Measurements from ENCODE around the gene OTOGL. TPM values are rescaled to one million over a fixed set of nuclear protein-coding genes. Genes with fewer than 3 reads are reported as not detected.
"Not testable (repeated sequence)": the region's sequence is repeated elsewhere in the genome, so short reads cannot be mapped to it uniquely, and the experiment has no call there.

Gene OTOGL
- total RNA-seq, 2 donors from 2014 or later = 0.59 to 0.74 TPM

GRCh38 chr12:80239867-80240266 lies 140.5 kb downstream of the OTOGL start:
- H3K4me3 ChIP-seq = no peak overlapping the region
- no peak for DNase-seq (ENCODE audit: low spot score)
- H3K4me1 ChIP-seq (replicated peaks) = no peaks in the 10 kb centered on the region
- TF ChIP-seq POLR2A (IDR thresholded peaks at IDR 0.05) (no peak), CTCF (IDR thresholded peaks at IDR 0.05) (no peak), POLR2AphosphoS5 (IDR thresholded peaks at IDR 0.05) (no peak)
- intact Hi-C loops (cut with DNase I) = no loop called here
- H3K36me3 ChIP-seq = no peaks in the 10 kb centered on the region
- no peaks in the 10 kb centered on the region for H3K9me3 ChIP-seq
- H3K27me3 ChIP-seq (replicated peaks; ENCODE audit: insufficient read depth) = no peaks in the 10 kb centered on the region
- no peak overlapping the region for H3K27ac ChIP-seq

DNA sequence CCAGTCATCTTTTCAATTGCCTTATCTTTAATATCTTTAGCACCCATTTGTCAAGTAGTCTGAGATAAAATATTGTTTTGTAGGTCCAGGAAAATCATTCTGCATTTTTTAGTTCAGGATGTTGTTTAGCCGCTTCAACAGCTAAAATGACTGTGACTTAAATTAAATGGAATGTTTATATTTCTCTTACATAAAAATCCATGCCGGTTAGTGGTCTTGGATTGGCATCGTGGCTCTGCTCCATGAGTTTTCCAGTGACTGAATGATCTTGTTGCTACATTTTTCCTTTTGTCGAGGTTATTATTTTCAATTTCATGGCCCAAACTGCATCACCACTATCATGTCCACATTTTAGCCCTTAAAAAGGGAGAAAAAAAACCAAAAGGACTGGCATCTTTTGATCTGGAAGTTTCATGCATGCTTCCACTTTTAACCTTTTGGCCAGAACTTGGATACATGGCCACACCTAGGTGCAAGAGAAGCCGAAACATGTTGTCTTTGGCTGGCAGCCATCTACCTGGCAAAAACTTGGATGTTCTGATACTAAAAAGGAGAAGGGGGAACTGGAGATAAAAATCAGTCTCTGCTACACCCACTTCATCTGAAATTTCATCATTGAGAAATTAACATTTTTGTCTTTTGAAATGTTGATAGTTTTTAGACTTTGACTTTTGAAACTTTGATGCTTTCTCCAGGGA lies 142.4 kb downstream of the OTOGL start:
- H3K4me1 ChIP-seq (replicated peaks) = no peaks in the 10 kb centered on the region
- H3K36me3 ChIP-seq = no peaks in the 10 kb centered on the region
- no peak for DNase-seq (ENCODE audit: low spot score)
- H3K4me3 ChIP-seq = no peak overlapping the region
- intact Hi-C loops (cut with DNase I) = no loop called here
- no peak overlapping the region for H3K27ac ChIP-seq
- TF ChIP-seq CTCF (IDR thresholded peaks at IDR 0.05) (no peak), POLR2A (IDR thresholded peaks at IDR 0.05) (no peak), POLR2AphosphoS5 (IDR thresholded peaks at IDR 0.05) (no peak)
- H3K27me3 ChIP-seq (replicated peaks; ENCODE audit: insufficient read depth) = no peaks in the 10 kb centered on the region
- WGBS = 39% methylated on average over 5 of the region's 5 CpGs
- no peaks in the 10 kb centered on the region for H3K9me3 ChIP-seq

DNA sequence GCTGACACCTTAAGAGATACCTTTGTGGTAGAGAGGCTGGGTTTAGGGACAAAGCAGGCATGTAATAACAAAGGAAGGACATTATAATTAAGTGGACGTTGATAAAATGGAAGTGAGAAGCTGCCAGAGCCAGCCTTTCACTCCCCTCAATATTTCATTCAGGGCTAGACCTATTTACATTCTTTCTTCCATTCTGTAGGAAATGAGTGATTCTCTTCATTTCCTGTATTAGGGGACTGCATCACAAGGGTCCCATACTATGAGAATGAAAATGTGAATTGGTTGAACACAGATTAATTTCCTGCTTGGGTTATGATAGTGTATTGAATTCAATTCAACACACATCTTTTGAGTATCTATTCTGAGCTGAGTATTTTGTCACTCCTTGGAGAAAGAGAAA lies 143.0 kb downstream of the OTOGL start:
- intact Hi-C loops (cut with DNase I) = no loop called here
- WGBS = 4% methylated on average over 1 of the region's 1 CpG
- H3K27ac ChIP-seq = no peak overlapping the region

DNA sequence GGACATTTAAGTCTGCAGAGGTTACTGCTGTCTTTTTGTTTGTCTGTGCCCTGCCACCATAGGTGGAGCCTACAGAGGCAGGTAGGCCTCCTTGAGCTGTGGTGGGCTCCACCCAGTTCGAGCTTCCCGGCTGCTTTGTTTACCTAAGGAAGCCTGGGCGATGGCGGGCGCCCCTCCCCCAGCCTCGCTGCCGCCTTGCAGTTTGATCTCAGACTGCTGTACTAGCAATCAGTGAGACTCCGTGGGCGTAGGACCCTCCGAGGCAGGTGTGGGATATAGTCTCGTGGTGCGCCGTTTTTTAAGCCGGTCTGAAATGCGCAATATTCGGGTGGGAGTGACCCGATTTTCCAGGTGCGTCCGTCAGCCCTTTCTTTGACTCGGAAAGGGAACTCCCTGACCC lies 150.2 kb downstream of the OTOGL start:
- H3K27ac ChIP-seq; intact Hi-C loops (cut with DNase I); H3K27me3 ChIP-seq (replicated peaks; ENCODE audit: insufficient read depth); H3K4me1 ChIP-seq (replicated peaks); H3K4me3 ChIP-seq; H3K9me3 ChIP-seq; DNase-seq (ENCODE audit: low spot score); H3K36me3 ChIP-seq: not testable (repeated sequence)
- WGBS = 71% methylated on average over 20 of the region's 20 CpGs

More for the DNA sequence above, 143.0 kb downstream of the OTOGL start:
- H3K9me3 ChIP-seq = no peaks in the 10 kb centered on the region
- no peaks in the 10 kb centered on the region for H3K36me3 ChIP-seq
- H3K4me1 ChIP-seq (replicated peaks) = no peaks in the 10 kb centered on the region
- DNase-seq (ENCODE audit: low spot score) = no peak
- TF ChIP-seq POLR2AphosphoS5 (IDR thresholded peaks at IDR 0.05) (no peak), POLR2A (IDR thresholded peaks at IDR 0.05) (no peak), CTCF (IDR thresholded peaks at IDR 0.05) (no peak)
- H3K4me3 ChIP-seq = no peak overlapping the region
- no peaks in the 10 kb centered on the region for H3K27me3 ChIP-seq (replicated peaks; ENCODE audit: insufficient read depth)

DNA sequence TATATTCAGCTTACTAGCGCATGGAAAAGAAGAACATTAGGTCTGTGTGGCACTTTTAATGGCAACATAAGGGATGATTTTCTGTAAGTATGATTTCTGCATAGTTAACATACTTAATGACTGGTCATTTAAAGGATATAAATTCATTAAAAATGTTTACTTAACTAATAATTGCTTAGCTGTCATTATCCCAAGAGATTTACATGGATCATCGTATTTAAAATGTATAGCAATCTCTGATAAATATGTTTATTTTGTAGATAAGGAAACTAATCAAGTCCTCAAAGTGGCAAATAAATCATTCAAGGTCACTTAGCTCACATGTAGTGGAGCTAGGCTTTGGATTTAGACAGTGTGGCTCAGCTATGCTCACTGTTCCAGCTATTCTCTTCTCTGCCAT lies 158.6 kb downstream of the OTOGL start:
- Histone ChIP-seq H3K4me1 (replicated peaks) (no peaks in the 10 kb centered on the region), H3K27ac (no peak overlapping the region), H3K4me3 (no peak overlapping the region), H3K27me3 (replicated peaks; ENCODE audit: insufficient read depth) (no peaks in the 10 kb centered on the region), H3K9me3 (no peaks in the 10 kb centered on the region), H3K36me3 (no peaks in the 10 kb centered on the region)
- intact Hi-C loops (cut with DNase I) = no loop called here
- no peak for DNase-seq (ENCODE audit: low spot score)
- WGBS = 75% methylated on average over 2 of the region's 2 CpGs
- TF ChIP-seq POLR2AphosphoS5 (IDR thresholded peaks at IDR 0.05) (no peak), CTCF (IDR thresholded peaks at IDR 0.05) (no peak), POLR2A (IDR thresholded peaks at IDR 0.05) (no peak)
